ENCODE results near the gene EPHA2.

Gene EPHA2

DNA sequence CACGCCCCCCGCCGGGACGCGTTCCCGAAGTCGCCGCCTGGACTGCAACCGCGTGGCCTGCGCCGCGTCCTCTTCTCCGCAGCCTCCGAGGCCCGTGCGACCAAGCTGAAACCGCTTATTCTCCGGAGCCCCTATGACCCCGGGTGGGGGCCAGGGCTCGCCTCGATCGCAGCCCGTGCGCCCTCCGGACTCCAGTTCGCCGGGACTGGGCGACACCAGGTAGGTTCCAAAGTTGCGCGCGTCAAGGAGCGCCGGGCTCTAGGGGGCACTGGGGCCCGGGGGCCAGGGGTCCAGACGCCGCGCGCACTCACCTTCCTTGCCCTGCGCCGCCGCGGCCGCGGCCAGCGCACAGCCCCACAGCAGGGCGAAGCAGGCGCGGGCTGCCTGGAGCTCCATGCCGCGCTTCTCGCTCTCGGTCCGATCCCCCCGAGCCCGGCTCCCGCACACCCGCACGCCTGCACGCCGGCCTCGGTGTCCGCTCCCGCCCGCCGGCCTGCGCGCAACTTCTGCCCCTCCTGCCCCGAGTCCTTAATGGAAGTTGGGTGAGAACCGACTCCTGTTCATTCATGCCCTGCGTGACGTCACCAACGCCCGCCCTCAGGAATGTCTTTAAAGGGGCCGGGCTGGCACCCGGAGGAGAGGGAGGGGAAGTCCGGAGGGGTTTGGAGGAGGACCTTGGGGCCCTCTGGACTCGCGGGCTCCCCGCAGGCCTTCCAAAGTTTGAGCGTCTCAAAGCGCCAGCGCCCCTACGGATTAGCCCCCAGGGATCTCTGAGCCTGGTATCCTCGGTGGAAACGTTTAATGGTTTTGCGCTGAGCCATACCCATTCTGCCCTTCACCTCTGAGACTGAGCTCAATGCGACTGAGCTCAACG is at the start of gene EPHA2:
Gene EPHA2 (minus strand): TSS at position 533 of the 874 bp plus-strand sequence. CDS start 137 bp downstream, at position 396.
- no peak for TF ChIP-seq CTCF (conservative IDR thresholded peaks at IDR 0.05)

DNA sequence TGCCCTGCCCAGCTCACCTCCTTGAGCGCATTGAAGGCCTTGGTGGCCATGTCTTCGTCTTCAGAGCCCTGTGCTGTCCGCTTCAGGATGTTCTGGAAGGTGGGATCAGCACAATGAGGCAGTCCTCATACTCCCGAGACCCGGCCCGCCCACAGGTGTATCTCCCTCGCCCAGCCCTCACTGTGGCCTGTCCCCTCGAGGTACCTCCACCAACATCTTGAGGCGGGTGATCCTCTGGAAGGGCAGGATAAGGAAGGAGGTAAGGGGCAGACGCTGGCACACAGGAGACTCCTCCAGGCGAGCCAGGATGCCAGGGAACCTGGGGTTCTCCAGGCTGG is 49.4 kb upstream of the EPHA2 start:
- H3K27ac ChIP-seq, result no peak overlapping the region
- no peak for TF ChIP-seq CTCF (conservative IDR thresholded peaks at IDR 0.05)

More for the DNA sequence above, at the start of gene EPHA2:
- no peak within 1 kb of the TSS; the same call in 1 of the 2 replicates for H3K27ac ChIP-seq

DNA sequence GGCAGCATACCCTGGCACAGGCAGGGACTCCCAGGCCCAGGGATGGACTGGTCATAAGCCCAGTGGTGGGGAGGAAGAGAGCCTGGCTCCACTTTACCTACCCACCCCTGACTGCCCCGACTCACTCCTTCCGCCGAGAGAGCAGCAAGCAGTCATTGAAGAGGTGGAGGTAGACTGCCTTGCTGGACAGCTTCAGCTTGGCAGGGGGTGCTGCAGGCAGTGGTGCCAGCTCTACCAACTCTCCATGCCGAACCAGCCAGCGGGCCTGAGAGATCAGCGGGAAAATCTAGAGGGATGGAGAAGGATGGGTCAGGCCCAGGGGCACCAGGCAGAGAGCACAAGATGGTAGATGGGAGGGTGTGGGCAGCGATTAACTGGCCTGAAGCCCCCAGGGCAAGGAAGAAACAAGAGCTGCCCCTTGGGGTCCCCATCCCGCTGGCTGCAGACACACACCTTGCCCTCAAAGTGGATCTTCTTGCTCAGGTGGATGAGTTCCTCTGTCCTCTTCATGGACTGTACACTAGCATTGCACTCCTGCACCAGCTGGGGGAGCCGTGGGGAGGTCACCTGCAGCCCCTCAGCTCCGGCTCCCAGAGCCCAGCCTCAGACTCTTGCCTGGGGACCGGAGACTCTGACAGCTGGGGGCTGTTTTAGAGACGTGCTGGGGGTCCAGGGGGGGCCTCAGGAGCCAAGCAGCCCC is 48.9 kb upstream of the EPHA2 start:
- H3K27ac ChIP-seq, result no peak overlapping the region
- peak; percentile 40 for TF ChIP-seq CTCF (conservative IDR thresholded peaks at IDR 0.05)

DNA sequence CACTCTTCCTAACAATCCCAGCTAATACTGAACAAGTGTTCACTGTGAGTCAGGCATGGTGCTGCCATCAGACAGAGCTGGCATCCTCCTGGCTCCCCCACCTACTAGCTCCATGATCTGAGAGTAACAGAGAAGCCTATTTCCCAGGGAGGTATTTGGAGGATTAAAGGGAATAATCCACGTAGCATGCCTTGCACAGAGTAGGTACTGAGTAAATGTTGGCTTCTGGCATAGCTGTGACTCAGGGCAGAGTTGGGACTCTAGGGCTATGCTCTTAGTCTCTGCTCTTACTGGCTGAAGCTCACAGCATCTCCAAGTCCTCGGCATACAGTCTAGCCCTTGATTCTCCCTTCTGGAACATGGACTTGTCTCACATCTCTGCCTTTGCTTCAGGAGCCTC is 48.3 kb upstream of the EPHA2 start:
- H3K27ac ChIP-seq, result no peak overlapping the region
- TF ChIP-seq CTCF (conservative IDR thresholded peaks at IDR 0.05), result no peak

- no peak for TF ChIP-seq CTCF (conservative IDR thresholded peaks at IDR 0.05)
- H3K27ac ChIP-seq, result no peak overlapping the region
These were observed 47.7 kb upstream of the EPHA2 start for GRCh38 chr1:16203550-16203949.

DNA sequence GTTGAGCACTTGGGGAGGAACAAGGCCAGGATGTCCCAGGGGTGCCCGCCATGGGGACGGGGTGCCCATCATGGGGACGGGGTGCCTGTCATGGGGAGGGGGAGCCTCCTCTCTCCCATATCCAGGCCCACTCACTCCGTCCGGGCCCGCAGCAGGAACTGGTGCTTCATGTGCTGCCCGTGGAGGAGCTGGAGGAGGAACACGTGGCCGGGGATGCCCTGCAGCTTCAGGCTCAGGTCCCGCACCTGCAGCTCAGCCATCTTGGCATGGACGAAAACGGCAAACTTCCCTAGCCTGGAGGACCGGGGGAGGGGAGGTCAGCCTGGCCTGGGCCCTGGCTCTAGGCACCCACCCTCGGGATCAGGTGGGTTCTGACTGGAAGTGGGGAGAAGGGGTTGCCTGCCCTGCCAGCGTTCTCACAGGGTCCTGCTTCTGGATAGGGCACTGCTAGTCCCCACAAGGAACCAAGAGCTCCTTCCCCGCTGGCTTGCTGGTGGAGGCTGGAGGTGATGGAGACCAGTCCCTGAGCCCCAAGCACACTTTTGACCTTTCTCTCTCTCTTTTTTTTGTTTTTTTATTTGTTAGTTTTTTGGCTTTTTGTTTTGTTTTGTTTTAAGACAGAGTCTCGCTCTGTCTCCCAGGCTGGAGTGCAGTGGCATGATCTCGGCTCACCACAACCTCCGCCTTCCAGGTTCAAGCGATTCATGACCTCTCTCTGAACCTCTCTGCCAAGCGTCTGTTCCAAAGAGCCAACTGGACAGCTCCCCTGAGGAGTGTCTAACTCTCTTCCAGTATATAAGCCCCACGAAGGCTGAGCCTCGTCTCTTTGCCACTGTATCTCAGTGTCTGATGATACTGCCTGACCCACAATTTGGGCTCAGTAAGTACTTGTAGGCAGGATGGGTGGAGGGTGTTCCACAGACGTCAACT is 46.7 kb upstream of the EPHA2 start:
- H3K27ac ChIP-seq, result no peak overlapping the region
- no peak for TF ChIP-seq CTCF (conservative IDR thresholded peaks at IDR 0.05)

DNA sequence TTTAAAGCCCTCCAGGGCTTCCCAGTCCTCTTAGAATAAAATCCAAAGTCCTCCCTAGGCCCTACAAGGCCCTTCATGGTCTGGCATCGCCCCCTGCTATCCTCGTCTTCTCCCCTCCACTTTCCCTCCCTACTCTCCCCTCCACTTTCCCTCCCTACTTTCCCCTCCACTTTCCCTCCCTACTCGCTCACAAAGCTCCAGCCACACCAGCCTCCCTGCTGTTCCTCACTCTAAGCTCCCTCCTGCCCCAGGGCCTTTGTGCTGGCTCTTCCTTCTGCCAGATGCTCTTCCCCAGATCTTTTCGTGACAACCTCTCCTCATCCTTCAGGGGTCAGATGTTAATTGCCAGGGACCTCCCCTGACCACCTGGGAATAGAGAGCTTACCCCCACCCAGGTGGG is 43.8 kb upstream of the EPHA2 start:
- H3K27ac ChIP-seq, result no peak overlapping the region
- no peak for TF ChIP-seq CTCF (conservative IDR thresholded peaks at IDR 0.05)

All from VCaP (cell line).